Activated naive CD4-positive, alpha-beta T cell treated with anti-CD3 and anti-CD28 coated beads, Interleukin-2, amount 10 ng/mL, durations not matched to agents 7 days and 5 days (primary cell): ENCODE data around the gene CXCL5.
"Not testable (repeated sequence)": the region's sequence is repeated elsewhere in the genome, so short reads cannot be mapped to it uniquely, and the experiment has no call there.

Source experiments
- CTCF ChIA-PET: fragments of 350-600 bp; sonication (Branson Sonifier 250); formaldehyde crosslinking; loops from one replicate; lab custom pipeline; 2021; ENCODE audit warnings: antibody characterized with exemption; lab: Charles Lee
- DNase-seq: peaks from one replicate; pipeline ENCODE4 v3.0.0-alpha.2; 2020
- H3K27ac Mint-ChIP-seq: one replicate; pipeline ENCODE4 v1.8.0; 2021; ENCODE audit warnings: mild to moderate bottlenecking, moderate library complexity, mixed read lengths
- H3K27me3 Mint-ChIP-seq: one replicate; pipeline ENCODE4 v1.8.0; 2021; ENCODE audit warnings: mild to moderate bottlenecking, mixed read lengths
- H3K36me3 Mint-ChIP-seq: one replicate; pipeline ENCODE4 v1.8.0; 2021; ENCODE audit warnings: mixed read lengths
- H3K4me1 Mint-ChIP-seq: one replicate; pipeline ENCODE4 v1.8.0; 2021; ENCODE audit warnings: mixed read lengths
- H3K4me3 Mint-ChIP-seq: one replicate; pipeline ENCODE4 v1.8.0; 2021; ENCODE audit warnings: mild to moderate bottlenecking, moderate library complexity, mixed read lengths
- H3K9me3 Mint-ChIP-seq: one replicate; pipeline ENCODE4 v1.8.0; 2021; ENCODE audit warnings: mixed read lengths

CXCL5 gene

GRCh38 chr4:74004668-74005067, 6.2 kb upstream of the CXCL5 start:
- no peaks in the 10 kb centered on the region for H3K9me3 Mint-ChIP-seq
- no peaks in the 10 kb centered on the region for H3K27me3 Mint-ChIP-seq
- no peaks in the 10 kb centered on the region for H3K4me1 Mint-ChIP-seq
- H3K4me3 Mint-ChIP-seq: no peak overlapping the region
- H3K27ac Mint-ChIP-seq: no peak overlapping the region
- no peak for DNase-seq
- CTCF ChIA-PET: no interaction called here
- no peaks in the 10 kb centered on the region for H3K36me3 Mint-ChIP-seq

GRCh38 chr4:74000301-74000700, 1.8 kb upstream of the CXCL5 start:
- Mint-ChIP-seq H3K4me1 (no peaks in the 10 kb centered on the region), H3K27me3 (peaks cover 16% of the 10 kb centered on the region), H3K4me3 (no peak overlapping the region), H3K9me3 (no peaks in the 10 kb centered on the region), H3K36me3 (no peaks in the 10 kb centered on the region), H3K27ac (no peak overlapping the region)
- DNase-seq: no peak
- CTCF ChIA-PET: no interaction called here

DNA sequence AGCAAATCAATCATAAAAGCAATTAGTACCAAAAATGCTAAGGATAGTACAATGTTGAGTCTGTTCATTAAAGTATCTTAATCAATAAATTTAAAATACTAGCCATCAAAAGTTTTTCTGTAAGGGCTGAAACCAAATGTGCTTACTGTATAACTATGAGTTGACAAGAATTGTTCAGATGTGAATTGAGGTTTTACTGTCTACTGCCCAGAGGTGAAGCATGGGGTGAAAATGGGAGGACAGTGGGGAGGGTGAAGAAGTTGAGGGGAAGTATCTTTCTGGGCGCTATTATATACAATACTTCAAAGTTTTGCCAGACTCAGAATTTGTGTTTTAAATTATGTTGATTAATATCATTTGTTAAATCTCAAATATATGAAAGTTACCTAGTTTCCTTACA, 6.4 kb downstream of the CXCL5 start:
- DNase-seq: no peak
- Mint-ChIP-seq H3K27me3 (peaks cover 6% of the 10 kb centered on the region), H3K36me3 (no peaks in the 10 kb centered on the region), H3K27ac (no peak overlapping the region), H3K9me3 (no peaks in the 10 kb centered on the region), H3K4me3 (no peak overlapping the region), H3K4me1 (no peaks in the 10 kb centered on the region)
- CTCF ChIA-PET: no interaction called here

DNA sequence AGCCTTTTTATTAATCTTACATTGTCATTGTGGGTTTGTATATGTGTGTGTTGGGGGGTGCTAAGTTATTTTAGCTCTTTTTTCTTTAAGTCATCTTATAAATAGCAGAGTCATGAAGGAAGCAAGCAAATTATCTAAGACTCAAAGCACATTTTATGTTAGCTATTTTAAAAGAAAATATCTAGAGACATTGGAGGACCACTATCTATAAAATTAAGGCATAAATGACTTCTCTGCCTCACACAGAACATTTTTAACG, 6.8 kb downstream of the CXCL5 start:
- Mint-ChIP-seq H3K36me3 (no peaks in the 10 kb centered on the region), H3K27ac (no peak overlapping the region), H3K9me3 (no peaks in the 10 kb centered on the region), H3K4me3 (no peak overlapping the region), H3K27me3 (peaks cover 6% of the 10 kb centered on the region), H3K4me1 (no peaks in the 10 kb centered on the region)
- DNase-seq: no peak
- CTCF ChIA-PET: no interaction called here

GRCh38 chr4:73990988-73991741, 7.3 kb downstream of the CXCL5 start:
- H3K36me3 Mint-ChIP-seq: no peaks in the 10 kb centered on the region
- CTCF ChIA-PET: no interaction called here
- H3K4me3 Mint-ChIP-seq: no peak overlapping the region
- H3K9me3 Mint-ChIP-seq: no peaks in the 10 kb centered on the region
- H3K27ac Mint-ChIP-seq: no peak overlapping the region
- H3K4me1 Mint-ChIP-seq: no peaks in the 10 kb centered on the region
- peaks cover 4% of the 10 kb centered on the region for H3K27me3 Mint-ChIP-seq
- DNase-seq: no peak

DNA sequence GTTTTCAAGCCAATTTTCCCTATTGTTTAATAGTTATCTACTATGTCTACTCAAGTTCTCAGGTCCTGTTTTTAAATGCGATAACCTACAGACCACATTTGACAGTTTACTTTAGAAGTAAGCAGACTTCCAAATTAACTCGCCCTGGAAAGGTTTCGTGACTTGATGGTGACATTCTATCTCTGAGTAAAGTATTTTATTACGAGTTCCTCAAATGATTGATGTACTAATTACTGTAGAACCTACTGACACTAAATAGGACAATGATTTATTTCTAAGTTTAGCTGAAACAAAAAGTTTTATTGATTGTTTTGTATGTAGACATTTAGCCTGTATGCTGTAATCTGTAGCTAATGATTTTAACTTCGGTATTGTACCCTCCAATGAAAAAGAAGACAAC, 8.5 kb downstream of the CXCL5 start:
- no peaks in the 10 kb centered on the region for H3K36me3 Mint-ChIP-seq
- CTCF ChIA-PET: interaction anchor here (0.6 kb wide), 1 partner anchor 188 kb away, joined by 3 read pairs; no protein-coding TSS in a partner anchor
- no peak for DNase-seq
- H3K9me3 Mint-ChIP-seq: no peaks in the 10 kb centered on the region
- no peaks in the 10 kb centered on the region for H3K4me1 Mint-ChIP-seq
- no peak overlapping the region for H3K27ac Mint-ChIP-seq
- H3K4me3 Mint-ChIP-seq: no peak overlapping the region
- peaks cover 3% of the 10 kb centered on the region for H3K27me3 Mint-ChIP-seq

GRCh38 chr4:73989031-73989430, 9.4 kb downstream of the CXCL5 start:
- no peak overlapping the region for H3K4me3 Mint-ChIP-seq
- no peaks in the 10 kb centered on the region for H3K4me1 Mint-ChIP-seq
- no peak for DNase-seq
- no peaks in the 10 kb centered on the region for H3K36me3 Mint-ChIP-seq
- CTCF ChIA-PET: no interaction called here
- no peaks in the 10 kb centered on the region for H3K9me3 Mint-ChIP-seq
- H3K27me3 Mint-ChIP-seq: peaks cover 3% of the 10 kb centered on the region
- no peak overlapping the region for H3K27ac Mint-ChIP-seq

GRCh38 chr4:73988061-73988460, 10.4 kb downstream of the CXCL5 start, which contains the start of gene PPBP:
Gene PPBP (minus strand): TSS chr4:73988190. CDS start chr4:73988103, 87 bp downstream.
- H3K4me3 Mint-ChIP-seq: no peak within 1 kb of the TSS
- H3K27ac Mint-ChIP-seq: no peak within 1 kb of the TSS
- H3K27me3 Mint-ChIP-seq: peaks cover 3% of the 10 kb centered on the region
- no peaks in the 10 kb centered on the region for H3K36me3 Mint-ChIP-seq
- H3K9me3 Mint-ChIP-seq: no peaks in the 10 kb centered on the region
- no peaks in the 10 kb centered on the region for H3K4me1 Mint-ChIP-seq
- CTCF ChIA-PET: no interaction called here
- DNase-seq: no peak

DNA sequence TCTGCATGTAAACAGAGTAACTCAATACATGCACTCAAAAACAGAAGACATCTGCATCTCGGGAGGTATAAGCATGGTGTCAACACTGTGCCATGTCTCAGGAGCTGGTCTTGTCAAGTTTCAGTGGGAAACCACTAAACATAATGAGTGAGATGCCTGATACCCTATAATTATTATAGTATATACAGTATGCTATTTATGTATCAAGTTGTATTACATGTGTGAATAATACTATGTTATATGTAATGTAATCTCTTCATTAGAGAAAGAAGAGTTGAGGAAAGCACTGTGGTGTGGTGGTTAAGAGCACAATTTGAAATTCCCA, 13.0 kb downstream of the CXCL5 start:
- Mint-ChIP-seq H3K27ac (no peak overlapping the region), H3K36me3 (no peaks in the 10 kb centered on the region), H3K27me3 (peaks cover 6% of the 10 kb centered on the region), H3K9me3 (no peaks in the 10 kb centered on the region), H3K4me1 (no peaks in the 10 kb centered on the region), H3K4me3 (no peak overlapping the region)
- CTCF ChIA-PET: no interaction called here
- no peak for DNase-seq

- Mint-ChIP-seq H3K27ac (no peak overlapping the region), H3K36me3 (no peaks in the 10 kb centered on the region), H3K4me3 (no peak overlapping the region), H3K27me3 (peaks cover 6% of the 10 kb centered on the region), H3K9me3 (no peaks in the 10 kb centered on the region), H3K4me1 (no peaks in the 10 kb centered on the region)
- CTCF ChIA-PET: no interaction called here
- DNase-seq: no peak
Observed at GRCh38 chr4:73984736-73985527, 13.5 kb downstream of the CXCL5 start.

GRCh38 chr4:73981175-73981574, 17.3 kb downstream of the CXCL5 start:
- H3K4me1 Mint-ChIP-seq, H3K27me3 Mint-ChIP-seq, H3K4me3 Mint-ChIP-seq, H3K36me3 Mint-ChIP-seq, CTCF ChIA-PET, H3K9me3 Mint-ChIP-seq, DNase-seq, H3K27ac Mint-ChIP-seq: not testable (repeated sequence)

GRCh38 chr4:73979407-73979957, 19.0 kb downstream of the CXCL5 start:
- Mint-ChIP-seq H3K4me1 (no peaks in the 10 kb centered on the region), H3K36me3 (no peaks in the 10 kb centered on the region), H3K27me3 (peaks cover 4% of the 10 kb centered on the region), H3K4me3 (no peak overlapping the region), H3K9me3 (no peaks in the 10 kb centered on the region), H3K27ac (no peak overlapping the region)
- CTCF ChIA-PET: no interaction called here
- DNase-seq: no peak

DNA sequence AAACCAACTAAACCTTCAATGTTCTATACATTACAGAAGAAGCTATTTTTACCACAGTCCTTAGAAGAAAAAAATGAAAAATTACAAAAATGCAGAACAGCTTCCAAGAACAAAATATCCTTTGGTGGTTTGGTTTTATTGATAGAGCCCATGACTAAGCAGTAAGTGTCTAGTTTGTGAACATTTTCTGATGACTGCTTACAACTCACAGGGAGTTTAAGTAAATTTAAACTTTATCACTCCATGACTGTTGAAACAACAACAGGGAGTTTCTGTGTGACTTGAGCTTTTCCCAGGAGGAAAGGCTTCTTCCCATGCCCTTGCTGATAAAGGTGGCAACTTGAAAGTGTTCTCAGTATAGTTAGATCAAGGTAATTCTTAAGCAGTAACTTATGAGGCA, 19.6 kb downstream of the CXCL5 start:
- H3K27me3 Mint-ChIP-seq: peaks cover 4% of the 10 kb centered on the region
- no peaks in the 10 kb centered on the region for H3K9me3 Mint-ChIP-seq
- no peak for DNase-seq
- CTCF ChIA-PET: no interaction called here
- no peaks in the 10 kb centered on the region for H3K36me3 Mint-ChIP-seq
- H3K4me3 Mint-ChIP-seq: no peak overlapping the region
- no peak overlapping the region for H3K27ac Mint-ChIP-seq
- no peaks in the 10 kb centered on the region for H3K4me1 Mint-ChIP-seq

GRCh38 chr4:73976716-73977115, 21.8 kb downstream of the CXCL5 start:
- Mint-ChIP-seq H3K9me3 (peaks cover 2% of the 10 kb centered on the region), H3K27me3 (peaks cover 4% of the 10 kb centered on the region), H3K27ac (no peak overlapping the region), H3K36me3 (no peaks in the 10 kb centered on the region), H3K4me3 (no peak overlapping the region), H3K4me1 (no peaks in the 10 kb centered on the region)
- CTCF ChIA-PET: no interaction called here
- no peak for DNase-seq

GRCh38 chr4:73976217-73976616, 22.3 kb downstream of the CXCL5 start:
- no peaks in the 10 kb centered on the region for H3K4me1 Mint-ChIP-seq
- H3K36me3 Mint-ChIP-seq: no peaks in the 10 kb centered on the region
- peaks cover 2% of the 10 kb centered on the region for H3K9me3 Mint-ChIP-seq
- peaks cover 1% of the 10 kb centered on the region for H3K27me3 Mint-ChIP-seq
- CTCF ChIA-PET: no interaction called here
- no peak overlapping the region for H3K4me3 Mint-ChIP-seq
- H3K27ac Mint-ChIP-seq: no peak overlapping the region
- no peak for DNase-seq
